Stimulated activated CD4-positive, alpha-beta T cell treated with anti-CD3 and anti-CD28 coated beads, Interleukin-15, amount 100 ng/mL, for 48 hours (primary cell): ENCODE measurements around the gene PKN1.
"Not testable (repeated sequence)": the region's sequence is repeated elsewhere in the genome, so short reads cannot be mapped to it uniquely, and the experiment has no call there.

Experiments used
- DNase-seq, 2 donors: peaks; one replicate each; pipeline ENCODE4 v3.0.0-alpha.2; 2020; ENCODE audit warnings: low read depth in 2 of 2

PKN1 gene

GRCh38 chr19:14432791-14433553, at the start of gene PKN1:
TSS of gene PKN1 (plus strand) at chr19:14433306. CDS start at chr19:14433522, 216 bp downstream.
- DNase-seq: peak in 1 of 2 donors; percentile 55

- DNase-seq: no peak
Observed at GRCh38 chr19:14383661-14384555, 49.2 kb upstream of the PKN1 start.

- DNase-seq: no peak
Observed at GRCh38 chr19:14385492-14385891, 47.6 kb upstream of the PKN1 start.

GRCh38 chr19:14390548-14390947, 42.6 kb upstream of the PKN1 start:
- no peak for DNase-seq

GRCh38 chr19:14391156-14391821, 41.8 kb upstream of the PKN1 start:
- DNase-seq: no peak

- no peak for DNase-seq
Observed at GRCh38 chr19:14393329-14393728, 39.8 kb upstream of the PKN1 start.

- DNase-seq: no peak
Observed at GRCh38 chr19:14394167-14394566, 38.9 kb upstream of the PKN1 start.

- no peak for DNase-seq
Observed at GRCh38 chr19:14395262-14395661, 37.8 kb upstream of the PKN1 start.

GRCh38 chr19:14395710-14396336, 37.3 kb upstream of the PKN1 start:
- no peak for DNase-seq

GRCh38 chr19:14396730-14397129, 36.4 kb upstream of the PKN1 start:
- not testable (repeated sequence) for DNase-seq

- not testable (repeated sequence) for DNase-seq
Observed at GRCh38 chr19:14397168-14397567, 35.9 kb upstream of the PKN1 start.

GRCh38 chr19:14400951-14401431, 32.1 kb upstream of the PKN1 start:
- no peak for DNase-seq

- DNase-seq: no peak
Observed at GRCh38 chr19:14401468-14402195, 31.5 kb upstream of the PKN1 start.

- DNase-seq: no peak
Observed at GRCh38 chr19:14402332-14403144, 30.6 kb upstream of the PKN1 start.

- DNase-seq: not testable (repeated sequence)
Observed at GRCh38 chr19:14403145-14403930, 29.8 kb upstream of the PKN1 start.

GRCh38 chr19:14404312-14404711, 28.8 kb upstream of the PKN1 start:
- DNase-seq: no peak

GRCh38 chr19:14405380-14405757, 27.7 kb upstream of the PKN1 start:
- DNase-seq: no peak

GRCh38 chr19:14405758-14406644, 27.1 kb upstream of the PKN1 start:
- DNase-seq: peak; percentile 85 to 87
